NCI-H345 treated with DMSO at 0.1 percent for 48 hours (cell line): ENCODE data around the gene QPRT.
"Not testable (repeated sequence)": the region's sequence is repeated elsewhere in the genome, so short reads cannot be mapped to it uniquely, and the experiment has no call there.

Source experiments
- DNase-seq: peaks from one replicate; lab custom pipeline; 2025; ENCODE audit not compliant: unreplicated experiment; lab: John Stamatoyannopoulos, UW

The QPRT gene

DNA sequence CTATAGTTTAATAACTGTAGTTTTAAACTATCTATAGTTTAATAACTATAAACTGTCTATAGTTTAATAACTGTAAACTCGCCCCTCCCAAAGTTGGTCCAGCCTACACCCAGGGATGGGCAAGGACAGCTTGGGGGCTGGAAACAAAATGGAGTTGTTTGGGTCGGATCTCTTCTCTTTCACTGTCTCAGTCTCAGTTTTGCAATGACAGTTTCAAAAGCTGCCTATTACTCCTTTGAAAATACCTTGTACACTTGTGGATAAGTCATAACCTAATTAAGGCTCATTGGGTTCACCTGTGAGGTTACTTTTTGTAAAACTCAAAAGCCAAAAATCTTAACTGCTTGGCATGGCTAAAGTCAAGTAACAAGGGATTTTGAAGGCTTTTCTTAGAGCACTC, 35.4 kb downstream of the QPRT start:
- no peak for DNase-seq

DNA sequence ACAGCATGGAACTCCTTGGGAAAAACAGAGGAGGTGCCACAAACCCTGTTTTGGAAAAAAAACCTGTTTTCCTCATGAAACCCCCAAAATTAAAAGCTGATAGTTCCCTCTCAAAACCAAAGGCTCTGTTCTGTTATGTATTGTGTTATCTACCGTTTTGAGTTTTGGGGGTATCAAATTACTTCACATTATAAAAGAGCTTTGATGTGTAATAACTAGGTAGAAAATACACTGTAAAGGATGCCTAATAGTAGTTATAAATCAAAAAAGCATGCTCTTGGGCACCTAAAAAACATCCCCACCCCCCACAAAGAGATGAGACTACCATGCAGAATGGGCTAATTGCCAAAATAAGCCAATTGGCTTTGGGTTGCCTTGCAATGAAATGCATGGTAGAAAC, 36.0 kb downstream of the QPRT start:
- DNase-seq = no peak

DNA sequence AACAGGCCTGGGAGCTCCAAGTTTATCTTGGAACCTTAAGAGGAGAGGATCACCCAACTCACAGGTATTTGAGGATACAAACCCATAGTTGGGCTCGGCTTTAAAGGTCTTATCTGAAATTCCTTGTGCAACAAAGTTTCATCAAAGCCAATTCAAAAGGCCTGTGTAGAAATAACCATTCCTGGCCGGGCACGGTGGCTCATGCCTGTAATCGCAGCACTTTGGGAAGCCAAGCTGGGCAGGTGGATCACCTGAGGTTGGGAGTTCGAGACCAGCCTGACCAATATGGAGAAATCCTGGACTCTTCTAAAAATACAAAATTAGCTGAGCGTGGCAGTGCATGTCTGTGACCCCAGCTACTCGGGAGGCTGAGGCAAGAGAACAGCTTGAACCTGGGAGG, 38.1 kb downstream of the QPRT start:
- no peak for DNase-seq

DNA sequence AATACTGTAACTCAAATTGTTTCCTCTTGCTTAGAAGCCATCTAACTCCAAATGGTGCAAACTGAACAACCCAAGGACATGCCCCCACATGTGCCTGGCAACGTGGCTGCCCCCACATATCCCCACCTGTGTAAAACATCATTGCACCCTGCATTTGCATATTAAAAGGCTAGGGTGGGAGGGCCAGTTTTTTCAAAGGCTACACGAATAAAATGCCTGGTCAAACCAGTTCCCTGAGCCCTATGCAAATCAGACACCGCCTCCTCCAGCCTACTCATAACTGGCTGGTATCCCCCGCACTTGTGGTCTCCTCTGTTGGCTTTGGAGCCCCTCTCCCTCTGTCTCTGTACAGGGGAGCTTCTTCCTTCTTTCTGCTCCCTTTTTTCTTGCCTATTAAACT, 40.1 kb downstream of the QPRT start:
- DNase-seq = no peak

DNA sequence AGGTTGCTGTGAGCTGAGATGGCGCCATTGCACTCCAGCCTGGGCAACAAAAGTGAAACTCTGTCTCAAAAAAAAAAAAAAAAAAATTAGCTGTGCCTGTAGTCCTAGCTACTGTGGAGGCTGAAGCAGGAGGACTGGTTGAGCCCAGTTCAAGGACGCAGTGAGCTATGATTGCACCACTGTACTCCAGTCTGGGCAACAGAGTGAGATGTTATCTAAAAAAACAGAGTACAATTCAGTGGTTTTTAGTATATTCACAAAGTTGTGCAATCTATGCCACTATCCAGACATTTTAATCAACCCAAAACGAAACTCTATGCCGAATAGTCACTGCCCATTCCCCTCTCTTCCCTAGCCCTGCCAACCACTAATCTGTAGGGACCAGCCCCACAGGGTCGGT, 41.7 kb downstream of the QPRT start:
- DNase-seq = no peak

DNA sequence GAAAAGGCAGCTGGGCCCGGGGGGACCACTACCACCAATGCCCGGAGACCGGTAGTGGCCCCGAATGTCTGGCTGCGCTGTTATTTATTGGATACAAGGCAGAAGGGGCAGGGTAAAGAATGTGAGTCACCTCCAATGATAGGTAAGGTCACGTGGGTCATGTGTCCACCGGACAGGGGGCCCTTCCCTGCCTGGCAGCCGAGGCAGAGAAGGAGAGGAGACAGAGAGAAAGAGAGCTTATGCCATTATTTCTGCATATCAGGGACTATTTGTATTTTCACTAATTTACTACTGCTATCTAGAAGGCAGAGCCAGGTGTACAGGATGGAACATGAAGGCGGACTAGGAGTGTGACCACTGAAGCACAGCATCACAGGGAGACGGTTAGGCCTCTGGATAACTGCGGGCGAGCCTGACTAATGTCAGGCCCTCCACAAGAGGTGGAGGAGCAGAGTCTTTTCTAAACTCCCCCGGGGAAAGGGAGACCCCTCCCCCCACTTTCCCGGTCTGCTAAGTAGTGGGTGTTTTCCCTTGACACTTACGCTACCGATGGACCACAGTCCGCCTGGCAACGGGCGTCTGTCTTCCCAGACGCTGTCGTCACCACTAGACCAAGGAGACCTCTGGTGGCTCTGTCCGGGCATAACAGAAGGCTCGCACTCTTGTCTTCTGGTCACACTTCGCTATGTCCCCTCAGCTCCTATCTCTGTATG, 42.3 kb downstream of the QPRT start:
- peak; percentile 28 for DNase-seq

DNA sequence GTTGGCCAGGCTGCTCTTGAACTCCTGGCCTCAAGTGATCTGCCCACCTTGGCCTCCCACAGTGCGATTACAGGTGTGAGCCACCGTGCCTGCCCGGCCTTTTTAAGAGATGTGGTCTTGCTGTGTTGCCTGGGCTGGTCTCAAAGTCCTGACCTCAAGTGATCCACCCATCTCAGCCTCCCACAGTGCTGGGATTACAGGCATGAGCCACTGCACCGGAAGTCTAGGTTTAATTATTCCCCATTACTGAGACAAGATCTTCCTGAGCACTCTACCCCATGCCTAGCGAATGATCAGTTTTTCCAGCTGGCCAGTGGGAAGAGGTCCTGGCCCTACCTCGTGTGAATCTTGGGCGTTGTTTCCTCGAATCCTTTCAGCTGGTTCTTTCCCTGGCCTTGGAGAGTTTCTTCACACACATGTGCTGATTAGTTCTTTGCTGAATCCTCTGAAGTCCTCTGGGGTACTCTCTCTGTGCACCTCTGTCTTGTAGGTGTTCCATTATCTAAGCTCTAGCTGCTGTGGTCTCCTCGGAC, 47.9 kb downstream of the QPRT start:
- DNase-seq = no peak

DNA sequence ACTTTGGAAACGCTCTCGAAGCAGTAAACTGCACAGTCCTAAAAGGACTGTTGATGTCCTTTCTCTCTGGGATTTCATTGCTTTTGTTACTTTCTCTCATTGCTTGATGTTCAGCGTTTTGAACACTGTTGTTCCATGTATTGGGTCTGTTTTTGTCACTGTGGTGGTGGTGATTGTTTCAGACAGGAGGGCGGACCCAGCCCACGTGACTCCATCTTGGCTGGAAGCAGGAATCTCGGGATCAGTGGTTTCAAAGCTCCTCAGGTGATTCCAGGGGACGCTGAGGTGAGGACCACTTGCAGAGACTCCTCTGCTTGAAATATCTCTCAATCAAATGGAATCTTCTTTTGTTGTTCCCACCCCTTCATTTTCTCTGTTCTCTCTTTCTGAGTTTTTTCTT, 48.5 kb downstream of the QPRT start:
- DNase-seq = no peak

DNA sequence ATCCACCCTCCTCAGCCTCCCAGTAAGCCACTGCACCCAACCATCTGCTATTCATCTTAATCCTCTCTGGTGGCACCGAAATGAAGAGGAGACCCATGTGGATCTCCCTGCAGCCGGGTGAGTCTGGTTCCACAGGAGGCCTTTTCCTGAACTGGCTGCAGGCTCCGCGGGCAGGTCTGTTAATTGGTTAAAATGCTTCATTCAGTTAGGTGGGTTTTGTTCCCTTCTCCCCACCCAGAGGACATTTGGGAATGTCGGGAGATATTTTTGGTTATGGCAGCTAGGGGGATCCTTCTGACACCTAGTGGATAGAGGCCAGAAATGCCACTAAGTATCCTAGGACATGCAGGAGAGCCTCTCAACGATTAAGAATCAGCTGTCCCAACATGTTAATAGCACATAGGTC, 50.1 kb downstream of the QPRT start:
- DNase-seq = peak; percentile 17

DNA sequence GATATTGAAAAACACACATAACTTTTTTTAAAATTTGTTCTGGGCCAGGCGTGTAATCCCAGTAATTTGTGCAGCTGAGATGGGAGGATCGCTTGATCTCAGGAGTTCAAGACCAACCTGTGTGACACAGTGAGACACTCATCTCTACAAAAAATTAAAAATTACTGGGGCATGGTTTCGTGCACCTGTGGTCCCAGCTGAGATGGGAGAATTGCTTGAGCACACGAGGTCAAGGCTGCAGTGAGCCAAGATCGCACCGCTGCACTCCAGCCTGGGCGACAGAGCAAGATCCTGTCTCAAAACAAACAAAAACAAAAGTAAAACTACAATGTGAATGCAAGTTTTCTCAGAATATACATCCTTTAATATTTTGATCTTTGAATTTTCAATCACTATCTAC, 51.7 kb downstream of the QPRT start:
- DNase-seq = no peak

DNA sequence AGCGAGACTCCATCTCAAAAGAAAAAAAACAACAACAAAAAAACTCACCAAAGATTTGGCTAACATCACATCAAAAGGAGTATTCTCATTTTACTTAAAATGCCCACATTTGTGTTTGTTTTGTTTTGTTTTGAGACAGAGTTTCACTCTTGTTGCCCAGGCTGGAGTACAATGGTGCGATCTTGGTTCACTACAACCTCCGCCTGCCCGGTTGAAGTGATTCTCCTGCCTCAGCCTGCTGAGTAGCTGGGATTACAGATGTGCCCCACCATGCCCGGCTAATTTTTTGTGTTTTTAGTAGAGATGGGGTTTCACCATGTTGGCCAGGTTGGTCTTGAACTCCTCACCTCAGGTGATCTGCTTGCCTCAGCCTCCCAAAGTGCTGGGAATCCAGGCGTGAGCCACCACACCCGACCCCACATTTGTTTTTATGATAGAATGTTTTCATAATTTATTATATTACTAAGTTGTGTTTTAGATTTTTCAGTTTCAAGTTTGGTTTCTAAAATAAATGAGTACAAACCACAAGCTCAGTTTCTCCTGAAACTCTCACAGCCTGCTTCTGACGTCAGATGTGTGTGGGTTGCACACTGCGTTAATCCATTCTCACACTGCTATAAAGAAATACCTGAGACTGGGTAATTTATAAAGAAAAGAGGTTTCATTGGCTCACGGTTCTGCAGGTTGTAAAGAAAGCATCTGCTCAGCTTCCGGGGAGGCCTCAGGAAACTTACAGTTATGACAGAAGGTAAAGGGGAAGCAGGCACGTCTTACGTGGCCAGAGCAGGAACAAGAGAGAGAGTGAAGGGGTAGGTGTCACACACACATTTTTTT, 53.0 kb downstream of the QPRT start:
- not testable (repeated sequence) for DNase-seq

DNA sequence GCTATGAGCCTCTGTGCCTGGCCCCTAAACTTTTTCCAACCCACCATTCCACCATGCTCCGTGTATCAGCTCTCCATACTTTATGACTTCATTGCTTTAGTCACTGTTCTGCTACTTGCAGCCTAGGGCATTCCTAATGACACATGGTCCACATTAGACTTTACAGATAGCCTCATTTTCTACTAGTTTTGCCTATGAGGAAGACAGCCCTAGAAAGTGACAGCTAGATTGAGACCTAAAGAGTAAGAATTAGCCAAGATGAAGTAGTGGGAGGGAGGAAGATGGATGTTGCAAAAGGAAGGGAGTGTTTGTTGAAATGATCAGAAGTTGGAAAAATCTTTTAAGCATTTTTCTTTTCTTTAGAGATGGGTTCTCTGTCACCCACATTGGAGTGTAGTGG, 55.8 kb downstream of the QPRT start:
- DNase-seq = no peak

DNA sequence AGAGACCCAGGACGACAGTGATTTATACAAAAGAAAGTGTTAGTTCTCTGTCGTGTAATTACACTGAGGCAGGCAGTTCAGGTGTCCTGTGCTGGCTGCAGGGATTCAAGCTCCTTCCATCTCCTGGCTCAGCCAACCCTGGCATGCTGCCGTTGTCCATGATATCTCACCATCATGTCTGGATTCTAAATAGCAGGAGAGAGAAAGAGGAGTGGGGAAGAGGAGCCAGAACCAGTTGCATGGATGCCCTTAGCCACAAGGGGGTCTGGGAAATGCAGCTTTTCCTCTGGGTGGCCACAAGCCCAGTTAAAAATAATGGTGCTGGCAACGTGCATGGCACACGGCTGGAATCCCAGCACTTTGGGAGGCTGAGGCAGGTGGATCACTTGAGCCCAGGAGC, 57.1 kb downstream of the QPRT start:
- no peak for DNase-seq

DNA sequence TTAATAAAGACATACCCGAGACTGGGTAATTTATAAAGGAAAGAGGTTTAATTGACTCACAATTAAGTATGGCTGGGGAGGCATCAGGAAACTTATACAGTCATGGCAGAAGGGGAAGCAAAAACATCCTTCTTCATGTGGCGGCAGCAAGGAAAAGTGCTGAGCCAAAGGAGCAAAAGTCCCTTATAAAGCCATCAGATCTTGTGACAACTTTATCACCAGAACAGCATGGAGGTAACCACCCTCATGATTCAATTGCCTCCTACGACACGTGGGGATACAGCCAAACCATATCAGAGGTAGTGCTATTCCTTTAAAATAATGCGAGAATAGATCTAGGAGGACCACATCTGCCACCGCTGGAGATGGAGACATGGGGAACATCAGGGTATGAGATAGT, 57.8 kb downstream of the QPRT start:
- no peak for DNase-seq

DNA sequence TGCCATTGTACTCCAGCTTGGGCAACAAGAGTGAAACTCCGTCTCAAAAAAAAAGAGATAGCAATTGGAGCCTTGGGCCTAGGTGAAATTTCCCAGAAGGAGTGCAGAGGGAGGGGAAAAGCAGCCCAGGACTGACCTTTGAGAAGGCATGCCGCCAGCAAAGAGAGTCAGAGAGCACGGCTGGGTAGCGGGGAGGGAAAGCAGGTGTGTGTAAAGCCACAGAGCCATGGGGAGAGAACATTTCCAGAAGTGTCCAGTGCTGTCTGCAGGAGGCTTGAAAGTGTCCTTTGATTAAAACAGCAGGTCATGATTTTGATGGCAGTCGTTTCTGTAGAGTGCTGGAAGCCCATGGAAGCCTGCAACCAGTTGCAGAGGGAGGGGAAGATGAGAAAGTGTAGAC, 58.7 kb downstream of the QPRT start:
- no peak for DNase-seq

DNA sequence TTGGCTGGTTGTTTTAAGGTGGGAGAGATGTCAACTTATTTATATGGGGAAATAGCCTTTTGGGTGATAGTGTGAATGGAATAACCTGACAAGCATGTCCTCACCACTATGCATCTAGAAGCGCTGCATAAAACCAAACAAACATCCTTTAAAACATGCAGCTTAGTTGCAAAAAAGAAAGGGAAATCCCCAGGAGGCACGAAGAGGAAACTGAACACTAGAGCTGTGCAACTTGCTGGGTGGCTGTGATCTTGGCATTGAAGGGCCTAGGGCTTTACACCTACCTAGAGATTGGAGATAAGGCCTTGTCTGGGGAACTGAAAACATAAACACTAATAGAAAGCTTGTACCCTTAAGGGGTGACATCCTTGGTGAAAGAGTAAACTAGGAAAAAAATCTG, 59.5 kb downstream of the QPRT start:
- no peak for DNase-seq

DNA sequence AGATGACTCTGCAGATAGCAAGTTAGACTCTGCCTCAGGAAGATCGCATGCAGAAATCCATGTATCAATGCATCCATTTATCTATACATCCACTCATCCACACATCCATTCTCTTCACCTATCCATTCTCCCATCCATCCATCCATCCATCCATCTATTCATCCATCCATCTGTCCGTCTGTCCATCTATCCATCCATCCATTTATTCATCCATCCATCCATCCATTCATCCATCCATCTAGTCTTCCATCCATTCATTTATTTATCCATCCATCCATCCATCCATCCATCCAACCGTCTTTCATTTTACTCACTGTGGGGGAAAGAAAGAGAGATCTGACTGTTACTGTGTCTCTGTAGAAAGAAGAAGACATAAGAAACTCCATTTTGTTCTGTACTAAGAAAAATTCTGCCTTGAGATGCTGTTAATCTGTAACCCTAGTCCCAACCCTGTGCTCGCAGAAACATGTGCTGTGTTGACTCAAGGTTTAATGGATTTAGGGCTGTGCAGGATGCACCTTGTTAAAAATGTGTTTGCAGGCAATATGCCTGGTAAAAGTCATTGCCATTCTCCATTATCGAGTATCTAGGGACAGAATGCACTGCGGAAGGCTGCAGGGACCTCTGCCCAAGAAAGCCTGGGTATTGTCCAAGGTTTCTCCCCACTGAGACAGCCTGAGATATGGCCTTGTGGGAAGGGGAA, 61.1 kb downstream of the QPRT start:
- DNase-seq = not testable (repeated sequence)

DNA sequence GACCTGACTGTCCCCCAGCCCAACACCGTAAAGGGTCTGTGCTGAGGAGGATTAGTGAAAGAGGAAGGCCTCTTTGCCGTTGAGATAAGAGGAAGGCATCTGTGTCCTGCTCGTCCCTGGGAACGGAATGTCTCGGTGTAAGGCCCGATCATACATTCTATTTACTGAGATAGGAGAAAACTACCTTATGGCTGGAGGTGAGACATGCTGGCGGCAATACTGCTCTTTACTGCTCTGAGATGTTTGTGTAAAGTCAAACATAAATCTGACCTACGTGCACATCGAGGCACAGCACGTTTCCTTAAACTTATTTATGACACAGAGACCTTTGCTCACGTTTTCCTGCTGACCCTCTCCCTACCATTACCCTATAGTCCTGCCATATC, 61.6 kb downstream of the QPRT start:
- not testable (repeated sequence) for DNase-seq

DNA sequence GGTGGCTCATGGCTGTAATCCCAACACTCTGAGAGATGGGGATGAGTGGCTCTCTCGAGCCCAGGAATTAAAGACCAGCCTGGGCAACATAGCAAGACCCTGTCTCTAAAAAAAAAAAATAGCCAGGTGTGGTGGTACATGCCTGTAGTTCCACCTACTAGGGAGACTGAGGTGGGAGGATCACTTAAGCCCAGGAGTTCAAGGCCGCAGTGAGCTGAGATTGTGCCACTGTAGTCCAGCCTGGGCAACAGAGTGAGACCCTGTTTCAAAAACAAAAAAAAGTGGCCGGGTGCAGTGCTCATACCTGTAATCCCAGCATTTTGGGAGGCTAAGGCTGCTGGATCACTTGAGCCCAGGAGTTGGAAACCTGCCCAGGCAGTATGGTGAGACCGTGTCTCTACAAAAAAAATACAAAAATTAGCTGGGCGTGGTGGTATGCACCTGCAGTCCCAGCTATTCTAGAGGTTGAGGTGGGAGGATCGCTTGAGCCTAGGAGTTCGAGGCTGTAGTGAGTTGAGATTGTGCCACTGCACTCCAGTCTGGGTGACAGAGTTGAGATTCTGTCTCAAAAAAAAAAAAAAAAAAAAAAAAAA, 63.8 kb downstream of the QPRT start:
- no peak for DNase-seq

DNA sequence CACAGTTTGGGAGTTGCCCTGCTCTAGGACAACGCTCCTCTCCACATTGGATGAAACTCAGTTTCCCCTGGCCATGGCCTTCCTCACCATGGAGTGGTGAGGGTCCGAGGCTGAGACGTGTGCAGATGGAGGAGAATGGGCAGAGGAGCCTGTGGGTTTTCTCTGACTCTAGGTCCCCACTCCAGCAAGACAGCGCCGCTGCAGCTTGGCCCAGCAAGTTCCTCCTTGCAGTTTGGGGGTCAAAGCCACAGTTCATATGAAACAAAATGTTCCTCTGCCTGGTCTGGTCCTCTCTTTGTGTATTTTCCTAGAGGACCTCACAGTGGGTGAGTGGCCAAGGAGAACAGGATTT, 64.5 kb downstream of the QPRT start:
- no peak for DNase-seq

DNA sequence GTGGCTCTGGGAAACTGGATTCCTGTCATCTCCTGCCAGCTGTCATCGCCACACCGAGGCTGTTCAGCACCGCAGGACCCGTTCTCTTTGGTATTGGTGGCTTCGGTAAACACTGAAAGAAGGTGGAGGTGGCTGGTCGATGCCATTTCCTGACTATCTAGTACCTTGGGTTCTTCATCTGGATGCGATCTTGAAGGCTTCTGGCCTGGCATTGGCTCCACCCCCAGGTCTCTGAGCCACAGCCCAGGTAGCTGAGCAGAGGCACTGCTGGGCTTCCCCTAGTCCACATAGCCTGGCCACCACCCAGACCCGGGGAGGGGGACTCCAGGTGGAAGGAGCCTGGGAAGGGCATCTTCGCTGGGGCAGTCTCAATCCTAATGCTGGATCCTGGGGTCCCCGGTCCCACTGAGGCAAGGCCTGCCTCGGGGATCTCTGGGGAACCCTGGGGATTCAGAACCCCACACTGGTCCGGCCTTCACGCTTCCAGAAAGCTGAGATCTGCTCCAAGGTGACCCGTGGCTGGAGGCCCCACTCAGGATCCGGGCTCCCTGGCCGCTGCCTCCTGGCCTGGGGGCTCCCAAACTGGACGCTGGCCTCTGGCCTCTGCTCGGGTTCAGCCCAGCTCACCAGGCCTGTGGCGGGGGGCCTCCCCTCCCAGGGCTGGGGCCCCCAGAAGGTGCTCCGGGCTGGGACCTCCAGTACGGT, 65.0 kb downstream of the QPRT start:
- DNase-seq = no peak
